ENCODE measurements around the gene SLC23A1.
A peak's percentile ranks its signal among the peaks of the same experiment; 100 is the strongest.

SLC23A1 gene

DNA sequence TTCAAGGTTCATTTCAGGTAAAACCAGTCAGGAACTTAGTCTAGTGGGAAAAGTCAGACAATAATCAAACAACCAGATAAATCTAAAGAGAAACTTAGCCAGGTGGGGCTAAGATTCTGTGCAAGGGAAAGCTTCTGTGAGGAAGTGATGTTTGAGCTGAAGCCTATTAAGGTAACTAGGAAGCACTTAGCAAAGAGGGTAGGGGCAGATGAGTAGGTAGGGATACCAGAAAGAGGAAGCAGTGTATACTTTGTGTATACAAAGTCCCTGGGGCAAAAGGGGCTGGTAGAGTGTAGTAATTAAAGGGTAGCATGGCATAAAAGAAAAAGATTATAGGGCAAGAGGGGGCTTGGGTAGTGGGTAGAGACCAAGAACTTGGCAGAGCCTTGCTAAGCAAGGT is 24.4 kb upstream of the SLC23A1 start:
- no peak for ATAC-seq

GRCh38 chr5:139406963-139407362 is 23.9 kb upstream of the SLC23A1 start:
- ATAC-seq, result no peak
- DNase-seq, result no peak

More for the DNA sequence above, 24.4 kb upstream of the SLC23A1 start:
- no peak for DNase-seq

DNA sequence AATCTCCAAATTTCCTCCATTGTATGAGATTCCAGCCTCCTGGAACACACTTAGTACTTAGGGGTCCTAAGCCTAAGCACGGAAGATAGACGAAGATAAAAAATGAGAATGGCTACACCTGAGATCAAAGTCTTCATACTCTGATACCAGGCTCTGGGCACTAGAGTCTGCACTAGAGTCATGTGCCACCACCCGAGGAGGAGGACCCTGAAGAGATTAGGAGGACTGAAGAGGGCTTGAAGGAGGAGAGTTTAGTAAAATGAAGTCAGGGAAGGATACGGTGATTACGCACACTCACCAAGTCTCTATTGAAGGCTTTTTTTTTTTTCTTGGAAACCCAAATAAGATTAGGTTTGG is 21.4 kb upstream of the SLC23A1 start:
- no peak for ATAC-seq
- no peak for DNase-seq

DNA sequence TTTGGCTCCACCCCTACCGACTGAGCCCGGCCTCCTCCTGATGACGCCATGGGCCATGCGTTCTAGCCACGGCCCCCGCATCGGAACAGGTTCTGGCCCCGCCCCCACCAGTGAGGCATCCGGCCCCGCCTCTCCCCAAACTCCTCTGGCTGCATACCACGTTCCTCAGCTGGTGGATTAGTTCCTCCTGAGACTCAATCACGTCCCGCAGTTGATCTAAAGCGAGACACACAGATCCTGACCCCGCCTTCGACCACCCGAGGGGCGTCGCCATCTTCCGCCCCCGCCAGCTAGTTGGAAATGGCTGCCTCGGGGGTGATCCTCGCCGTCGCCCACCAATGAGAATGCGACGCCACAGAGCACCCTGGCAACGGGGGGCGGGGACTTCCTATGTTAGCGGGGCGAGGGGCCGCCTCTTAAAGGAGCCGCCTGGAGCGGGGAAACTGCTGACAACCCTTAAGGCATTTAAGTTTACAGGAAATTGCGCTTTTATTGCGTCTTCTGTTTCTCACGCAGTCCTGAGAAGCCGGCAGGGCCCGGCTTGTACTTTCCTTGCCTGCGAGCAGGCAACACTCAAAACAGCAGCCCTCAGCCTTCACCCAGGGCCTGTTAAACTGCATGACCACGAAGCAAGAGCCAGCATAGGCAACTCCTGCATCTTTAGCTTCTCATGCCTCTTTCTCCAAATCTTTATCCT is 20.8 kb upstream of the SLC23A1 start, which contains the start of gene SPATA24:
SPATA24 (minus strand) TSS at position 303 of the 697 bp plus-strand sequence; CDS start at position 274, 29 bp downstream.
- ATAC-seq (peak; percentile 94), DNase-seq (peak; percentile 98)

- ATAC-seq (no peak), DNase-seq (no peak)
These were observed 20.3 kb upstream of the SLC23A1 start for GRCh38 chr5:139403418-139403786.

DNA sequence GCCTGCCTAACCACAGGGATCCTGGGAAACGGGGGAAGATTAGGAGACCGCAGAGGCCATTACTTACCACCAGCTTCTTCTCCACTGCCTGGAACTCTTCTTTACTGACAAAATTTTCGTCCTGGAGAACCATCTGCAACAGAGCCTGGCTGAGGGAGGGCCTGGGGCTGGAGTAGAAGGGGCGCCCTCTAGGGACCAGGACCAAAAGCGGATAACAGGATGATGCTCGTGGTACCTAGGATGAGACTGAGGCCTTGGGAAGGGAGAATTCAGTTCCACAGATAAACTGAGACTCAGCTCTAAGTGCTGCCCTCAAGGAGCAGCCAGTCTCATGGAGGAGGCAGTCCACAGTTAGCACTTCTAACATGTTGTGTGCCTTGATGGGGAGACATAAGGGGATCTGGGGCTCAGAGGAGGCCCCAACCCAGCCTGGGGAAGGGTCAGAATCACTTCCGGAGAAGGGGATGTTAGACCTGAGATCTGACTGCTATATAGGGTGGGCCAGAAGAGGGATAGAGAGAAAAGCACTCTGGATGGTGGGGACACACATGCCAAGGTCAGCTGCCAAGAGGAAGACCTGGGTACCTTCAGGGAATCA is 19.6 kb upstream of the SLC23A1 start:
- peak; percentile 61 for DNase-seq
- ATAC-seq, result no peak

GRCh38 chr5:139401546-139401945 is 18.4 kb upstream of the SLC23A1 start:
- no peak for DNase-seq
- ATAC-seq, result no peak

GRCh38 chr5:139399501-139400121 is 16.5 kb upstream of the SLC23A1 start:
- ATAC-seq (peak; percentile 11), DNase-seq (no peak)

DNA sequence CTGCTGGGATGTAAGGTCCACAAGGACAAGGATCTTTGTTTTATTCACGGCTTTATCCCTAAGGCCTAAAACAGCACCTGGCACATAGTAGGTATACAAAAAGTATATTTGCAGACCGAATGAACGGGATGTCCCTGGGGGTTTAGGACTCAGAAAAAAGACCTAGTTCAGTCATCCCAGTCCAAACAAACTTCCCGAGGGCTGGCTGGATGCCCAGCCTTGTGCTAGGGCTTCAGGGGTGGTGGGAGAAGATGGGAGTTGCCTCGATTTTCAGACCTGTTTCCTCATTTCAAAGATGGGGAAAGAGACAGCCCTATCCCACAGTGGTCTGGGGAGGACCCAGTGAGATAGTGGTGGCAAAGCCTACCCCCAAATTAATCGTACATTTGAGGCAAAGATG is 14.8 kb upstream of the SLC23A1 start:
- DNase-seq, result no peak
- ATAC-seq, result no peak

GRCh38 chr5:139396691-139397090 is 13.6 kb upstream of the SLC23A1 start:
- no peak for ATAC-seq
- no peak for DNase-seq

GRCh38 chr5:139395844-139396640 is 12.9 kb upstream of the SLC23A1 start:
- ATAC-seq (no peak), DNase-seq (no peak)

- ATAC-seq (no peak), DNase-seq (no peak)
These were observed 11.8 kb upstream of the SLC23A1 start, which contains the start of gene PROB1 for GRCh38 chr5:139394654-139395566. PROB1 (minus strand) TSS chr5:139395104; CDS start chr5:139395081, 23 bp downstream.

- peak; percentile 76 for DNase-seq
These were observed 11.1 kb upstream of the SLC23A1 start for GRCh38 chr5:139394123-139394653.

DNA sequence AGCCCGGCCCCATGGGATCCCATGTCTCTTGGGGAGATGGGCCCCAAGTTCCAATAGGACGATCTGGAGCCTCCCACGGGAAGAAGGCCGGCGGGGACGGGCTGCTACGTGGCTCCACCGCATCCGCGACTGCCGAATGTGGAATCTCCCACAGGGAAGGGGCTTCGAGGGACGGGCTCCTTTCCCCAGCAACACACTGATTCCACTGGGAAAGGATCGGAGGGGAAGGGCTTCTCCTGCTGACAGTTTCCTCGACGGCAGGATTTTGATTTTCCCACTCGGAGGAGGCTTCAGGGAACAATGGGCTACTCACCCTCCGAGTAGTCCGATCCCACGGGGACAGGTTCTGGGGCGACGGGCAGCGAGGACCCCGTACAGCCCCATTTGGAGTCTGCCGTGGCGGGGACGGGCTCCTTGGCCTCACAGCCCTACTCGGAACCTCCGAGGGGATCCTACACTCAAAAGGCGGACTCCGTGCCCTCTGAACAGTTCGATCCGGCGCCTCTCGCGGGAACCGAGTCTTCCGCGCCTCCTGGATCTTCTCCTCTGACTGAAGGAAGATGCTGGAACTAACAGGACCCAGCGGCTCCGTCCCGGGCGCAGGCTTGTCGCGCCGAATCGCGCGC is 10.5 kb upstream of the SLC23A1 start:
- no peak for DNase-seq
- no peak for ATAC-seq

More at GRCh38 chr5:139394123-139394653, 11.1 kb upstream of the SLC23A1 start:
- no peak for ATAC-seq

GRCh38 chr5:139392678-139393496 is 9.8 kb upstream of the SLC23A1 start:
- peak; percentile 93 for DNase-seq
- ATAC-seq, result peak; percentile 70

DNA sequence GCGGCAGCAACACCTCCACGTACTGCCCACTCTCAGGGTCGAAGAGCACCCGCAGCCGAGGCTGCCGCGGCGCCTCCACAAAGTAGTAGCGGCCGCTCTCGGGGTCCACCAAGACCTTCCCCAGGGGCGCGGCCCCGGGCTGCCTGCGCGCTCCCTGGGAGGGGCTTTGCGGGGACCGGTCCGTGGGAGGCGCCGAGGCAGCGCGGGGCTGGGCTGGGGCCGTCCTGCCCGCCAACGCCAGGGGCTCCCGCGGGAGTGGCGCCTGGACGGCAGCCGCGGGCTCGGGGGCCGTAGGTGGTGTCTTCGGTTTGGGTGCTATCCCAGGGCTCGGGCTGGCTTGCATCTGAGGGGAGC is 9.2 kb upstream of the SLC23A1 start:
- ATAC-seq (peak; percentile 24), DNase-seq (no peak)

DNA sequence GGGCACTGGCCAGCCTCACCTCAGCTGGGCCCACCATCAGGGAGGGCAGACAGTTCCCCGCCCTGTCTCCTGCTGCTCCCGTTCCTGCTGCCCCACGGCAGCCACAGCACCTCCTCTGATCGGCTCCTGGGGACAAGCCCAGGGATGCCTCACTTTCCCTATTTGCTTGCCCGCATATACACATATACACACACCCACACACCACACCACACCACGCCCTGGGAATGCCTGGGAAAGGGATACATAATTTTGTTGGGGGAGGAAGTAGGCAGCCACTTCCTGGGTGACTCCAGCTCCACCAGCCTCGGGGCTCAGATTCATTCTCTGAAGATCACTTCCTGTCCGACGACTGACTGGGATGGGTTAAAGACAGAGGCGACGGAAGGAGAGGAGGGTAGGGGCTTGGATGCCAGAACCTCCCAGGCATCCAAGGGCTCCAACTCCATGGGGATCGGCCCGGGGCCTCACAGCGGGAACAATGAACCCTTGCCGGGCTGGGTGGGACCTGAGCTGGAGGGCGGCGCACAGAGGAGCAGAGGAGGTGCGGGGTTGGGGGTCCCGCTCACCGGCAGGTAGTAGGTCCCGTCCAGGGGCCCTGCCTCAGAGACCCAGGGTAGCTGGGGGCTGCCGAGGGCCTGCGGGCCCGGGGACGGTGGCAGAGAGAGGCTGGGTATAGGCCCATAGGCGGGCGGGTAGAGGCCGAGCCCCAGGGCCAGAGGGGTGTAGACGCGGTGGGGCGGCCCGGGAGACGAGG is 8.7 kb upstream of the SLC23A1 start:
- DNase-seq, result peak; percentile 45

DNA sequence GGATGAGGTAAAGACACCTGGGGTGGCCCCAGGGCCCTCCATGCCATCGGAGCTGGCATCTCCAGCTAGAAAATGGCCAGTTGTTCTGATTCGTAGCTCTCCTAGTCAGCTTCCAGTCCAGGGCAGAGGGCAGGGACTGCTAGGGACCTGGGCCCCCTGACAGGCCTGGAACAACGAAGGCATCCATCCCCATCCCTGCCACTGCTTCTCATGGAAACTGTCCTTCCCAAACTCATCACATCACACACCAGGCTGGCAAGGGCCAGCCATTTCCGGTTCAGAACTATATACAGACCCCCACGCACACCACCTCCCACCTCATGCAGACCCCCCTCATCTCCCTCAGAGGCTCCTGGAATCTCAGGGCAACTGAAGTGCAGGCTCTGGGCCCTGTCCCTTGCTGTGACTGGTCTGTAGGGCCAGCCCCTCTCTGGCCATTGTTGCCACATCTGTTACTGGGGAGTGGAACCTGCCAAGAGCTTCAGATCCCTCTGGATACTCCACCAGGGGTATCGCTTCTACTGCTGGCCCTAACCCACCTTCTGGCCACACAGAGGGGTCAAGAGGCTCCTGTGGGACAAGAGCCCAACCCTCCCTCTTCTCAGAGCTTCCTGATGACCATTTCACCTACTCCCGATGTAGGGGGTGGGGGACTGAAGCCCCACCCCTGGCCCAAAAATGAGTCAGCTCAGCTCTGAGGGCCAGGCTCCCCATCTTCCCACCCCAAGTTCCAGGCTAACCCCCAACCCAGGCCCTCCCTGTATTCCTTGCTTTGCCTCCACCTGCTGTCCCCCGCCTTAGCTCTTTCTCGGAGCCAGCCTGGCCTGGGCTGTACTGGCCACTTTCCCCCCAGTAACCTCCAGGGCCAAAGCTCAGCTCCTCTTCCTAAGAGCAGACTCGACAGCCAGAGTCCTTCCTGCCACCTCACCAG is 7.8 kb upstream of the SLC23A1 start:
- DNase-seq (no peak), ATAC-seq (no peak)

More for the DNA sequence above, 8.7 kb upstream of the SLC23A1 start:
- ATAC-seq, result no peak

All from stimulated activated naive CD8-positive, alpha-beta T cell treated with anti-CD3 and anti-CD28 coated beads, Interleukin-15, Interleukin-2, amounts not matched to agents 100 U/mL and 50 U/mL, for 24 hours (primary cell).